NK-92 treated with Interleukin-12 subunit alpha and Interleukin-12 subunit beta, amount 100 ng/mL, for 24 hours (cell line): ENCODE data around the gene CHST9.
"Not testable (repeated sequence)": the region's sequence is repeated elsewhere in the genome, so short reads cannot be mapped to it uniquely, and the experiment has no call there.

Source experiments
- DNase-seq: peaks from one replicate; lab custom pipeline; 2025; lab: John Stamatoyannopoulos, UW

CHST9 gene

DNA sequence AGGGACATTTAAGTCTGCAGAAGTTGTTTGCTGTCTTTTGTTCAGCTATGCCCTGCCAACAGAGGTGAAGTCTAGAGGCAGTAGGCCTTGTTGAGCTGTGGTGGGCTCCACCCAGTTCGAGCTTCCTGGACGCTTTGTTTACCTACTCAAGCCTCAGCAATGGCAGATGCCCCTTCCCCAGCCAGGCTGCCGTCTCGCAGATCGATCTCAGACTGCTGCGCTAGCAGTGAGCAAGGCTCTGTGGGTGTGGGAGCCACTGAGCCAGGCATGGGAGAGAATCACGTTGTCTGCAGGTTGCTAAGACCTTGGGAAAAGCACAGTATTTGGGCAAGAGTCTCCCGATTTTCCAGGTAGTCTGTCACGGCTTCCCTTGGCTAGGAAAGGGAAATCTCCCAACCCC is 91.8 kb downstream of the CHST9 start:
- not testable (repeated sequence) for DNase-seq

DNA sequence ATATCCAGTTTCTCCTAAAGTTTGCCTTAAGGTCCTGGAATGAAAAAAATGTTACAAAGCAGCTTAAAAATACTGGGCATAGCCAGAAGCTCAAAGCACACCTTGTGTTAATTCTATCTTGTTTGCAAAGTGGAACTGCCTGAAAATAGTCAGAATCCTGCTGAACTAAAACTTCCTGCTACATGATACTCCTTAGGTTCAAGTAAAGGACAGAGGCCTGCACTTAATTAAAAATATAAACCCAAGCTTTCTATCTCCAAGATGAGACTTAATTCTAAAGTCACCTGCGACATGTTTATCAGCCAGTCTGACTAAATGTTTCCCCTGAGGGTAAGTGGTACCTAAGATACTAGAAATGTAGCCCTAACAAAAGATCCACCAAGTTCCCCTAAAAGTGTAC is 103.4 kb downstream of the CHST9 start:
- DNase-seq: no peak

- no peak for DNase-seq
Observed at GRCh38 chr18:27075828-27076227, 109.3 kb downstream of the CHST9 start.

GRCh38 chr18:27073404-27073830 is 111.7 kb downstream of the CHST9 start:
- no peak for DNase-seq

DNA sequence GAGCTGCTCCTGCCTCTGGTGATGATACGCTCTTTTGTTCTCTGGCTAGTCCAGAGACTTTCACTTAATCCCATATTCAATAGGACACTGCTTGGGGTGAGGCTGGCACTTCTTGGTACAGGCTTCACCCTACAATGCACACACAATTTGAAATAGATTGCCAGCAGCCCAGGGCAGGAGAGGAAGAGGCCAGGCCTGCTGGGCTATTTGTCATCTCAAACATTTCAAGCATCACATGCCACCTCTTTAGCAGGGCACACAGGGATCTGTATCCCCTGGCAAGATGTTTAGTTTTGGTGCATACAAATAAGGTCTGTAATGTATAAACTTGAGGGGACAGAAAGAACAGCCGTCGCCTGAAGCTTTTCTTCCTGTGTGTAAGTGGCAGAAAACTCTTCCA is 120.4 kb downstream of the CHST9 start:
- DNase-seq: no peak

DNA sequence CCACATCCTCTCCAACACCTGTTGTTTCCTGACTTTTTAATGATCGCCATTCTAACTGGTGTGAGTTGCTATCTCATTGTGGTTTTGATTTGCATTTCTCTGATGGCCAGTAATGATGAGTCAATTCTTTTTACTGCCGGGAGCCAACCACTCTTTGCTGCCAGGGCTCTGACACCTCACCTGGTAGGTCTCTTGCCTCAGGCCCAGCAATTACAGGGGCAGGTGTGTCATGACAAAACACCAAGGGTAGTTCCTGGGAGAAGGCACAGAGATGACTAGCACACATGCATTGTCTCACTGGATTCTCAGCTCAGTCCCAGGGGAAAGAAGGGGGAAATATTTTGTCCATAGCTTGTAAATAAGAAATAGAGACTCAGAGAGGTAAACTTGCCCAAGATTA is 122.3 kb downstream of the CHST9 start:
- DNase-seq: no peak

- no peak for DNase-seq
Observed at GRCh38 chr18:27061488-27062095, 123.5 kb downstream of the CHST9 start.

DNA sequence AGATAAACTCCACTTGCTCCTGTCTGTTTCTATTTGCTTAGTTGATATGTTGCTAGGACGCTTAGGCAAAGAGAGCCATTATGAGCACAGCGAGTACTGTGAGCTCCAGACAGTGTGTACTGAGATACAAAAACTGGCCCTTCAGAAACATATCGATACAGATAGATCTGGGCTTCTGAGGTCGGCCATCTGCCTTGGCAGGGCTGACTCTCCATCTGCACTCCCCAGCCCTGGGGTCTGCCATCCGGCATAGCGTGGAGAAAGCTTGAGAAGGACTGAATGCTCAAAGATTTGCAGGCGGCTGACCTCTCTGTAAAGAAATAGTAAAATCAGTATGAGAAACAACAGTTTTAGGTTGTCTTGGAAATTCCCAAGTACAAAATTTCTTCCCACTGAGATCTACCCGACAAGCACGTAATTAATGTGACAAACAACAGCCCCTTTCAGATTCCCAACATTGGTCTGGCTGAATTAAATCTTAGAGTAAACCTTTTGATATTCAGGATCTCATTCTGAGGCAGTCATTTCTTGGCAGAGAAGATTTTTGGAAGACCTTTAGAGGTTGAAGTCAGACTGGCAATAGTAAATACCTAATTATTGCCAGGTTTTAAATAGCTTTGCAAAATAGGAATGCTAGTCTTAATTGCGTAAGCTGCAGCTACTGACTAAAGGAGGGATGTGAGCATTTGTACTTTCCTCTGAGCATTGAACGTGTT is 127.4 kb downstream of the CHST9 start:
- DNase-seq: no peak

GRCh38 chr18:27054926-27055325 is 130.2 kb downstream of the CHST9 start:
- DNase-seq: no peak

DNA sequence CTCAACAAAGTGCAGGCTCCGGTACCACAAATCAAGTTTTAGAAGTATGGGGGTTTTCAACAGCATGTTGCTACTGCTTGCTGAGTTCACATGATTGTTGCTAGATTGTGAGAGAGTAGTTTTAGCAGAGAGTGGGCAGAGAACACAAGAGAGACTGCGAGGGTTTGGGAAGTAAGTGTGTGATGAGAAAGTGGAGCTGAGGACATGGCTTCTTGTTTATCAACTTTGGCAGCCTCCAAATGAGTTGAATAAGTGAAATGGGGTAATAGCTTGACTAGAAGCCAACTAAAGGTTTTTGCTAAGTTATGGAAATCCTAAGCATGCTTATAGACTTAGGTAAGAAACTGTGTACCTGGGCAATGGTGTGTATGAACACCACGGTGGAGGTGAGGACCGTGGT is 135.1 kb downstream of the CHST9 start:
- DNase-seq: no peak

GRCh38 chr18:27045342-27045741 is 139.8 kb downstream of the CHST9 start:
- DNase-seq: no peak

DNA sequence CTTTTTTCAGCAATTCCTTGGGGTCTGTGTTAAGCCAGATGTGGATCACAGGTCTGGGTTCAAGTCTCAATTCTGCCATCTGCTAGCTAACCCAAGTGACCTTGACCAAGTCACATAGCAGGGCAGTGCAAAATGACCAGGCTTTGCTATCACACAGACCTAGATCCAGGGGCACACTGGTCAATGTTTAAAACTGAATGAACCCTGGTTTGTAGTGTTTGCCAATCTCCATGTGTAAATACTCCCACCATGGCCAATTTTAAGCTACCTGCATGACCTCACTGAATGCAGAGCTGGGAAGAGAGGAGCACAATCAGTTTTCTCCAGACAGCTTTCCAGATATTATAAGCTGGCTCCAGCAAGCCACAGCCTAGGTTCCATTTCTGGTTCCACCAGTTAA is 142.9 kb downstream of the CHST9 start:
- DNase-seq: no peak

GRCh38 chr18:27040796-27041195 is 144.3 kb downstream of the CHST9 start:
- DNase-seq: no peak

- no peak for DNase-seq
Observed at GRCh38 chr18:27033722-27034121, 151.4 kb downstream of the CHST9 start.

GRCh38 chr18:27030421-27030820 is 154.7 kb downstream of the CHST9 start:
- no peak for DNase-seq

DNA sequence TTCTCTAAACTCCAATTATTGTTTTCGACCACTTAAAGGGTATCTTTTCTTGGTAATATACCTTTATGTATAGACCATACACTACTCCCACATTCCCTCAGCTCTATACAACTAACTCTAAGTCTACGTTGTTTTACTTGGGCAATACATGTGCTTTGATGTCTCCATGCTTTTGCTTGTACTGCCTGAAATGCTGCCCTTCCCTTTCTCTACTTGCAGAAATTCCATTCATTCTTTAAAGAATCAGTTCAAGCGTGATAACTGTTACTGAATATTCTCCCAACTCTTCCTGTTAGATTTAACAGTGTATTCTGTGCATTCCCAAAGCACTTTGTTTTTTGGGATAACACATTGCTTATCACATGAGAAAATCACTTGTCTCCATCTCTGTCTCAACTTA is 162.6 kb downstream of the CHST9 start:
- DNase-seq: no peak

DNA sequence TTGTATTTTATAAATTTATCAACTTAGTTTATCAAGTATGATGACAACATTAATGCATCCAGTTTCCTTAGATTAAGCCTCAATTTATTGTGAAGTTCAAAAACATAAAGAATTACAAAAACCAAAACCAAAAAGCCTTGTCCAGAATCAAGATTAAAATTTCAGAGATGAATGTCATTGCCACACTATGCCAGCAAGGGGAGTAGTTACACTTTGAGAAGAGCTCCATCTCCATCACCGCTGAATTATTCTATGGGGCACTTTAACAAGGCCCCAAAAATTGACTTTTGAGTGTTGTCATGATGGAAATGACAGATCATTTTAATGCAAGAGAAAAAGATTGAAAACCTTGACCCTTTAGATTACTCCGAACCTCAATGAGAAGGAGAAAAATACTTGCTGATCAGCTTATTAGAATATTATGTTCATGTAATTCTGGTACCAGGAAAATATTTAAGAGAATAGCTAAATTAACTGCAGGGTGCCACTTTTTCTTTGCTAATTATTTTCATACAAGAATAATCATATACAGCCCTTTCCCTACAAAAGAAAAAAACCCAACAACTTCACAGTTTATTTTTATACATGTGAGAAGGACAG is 167.1 kb downstream of the CHST9 start:
- DNase-seq: no peak

DNA sequence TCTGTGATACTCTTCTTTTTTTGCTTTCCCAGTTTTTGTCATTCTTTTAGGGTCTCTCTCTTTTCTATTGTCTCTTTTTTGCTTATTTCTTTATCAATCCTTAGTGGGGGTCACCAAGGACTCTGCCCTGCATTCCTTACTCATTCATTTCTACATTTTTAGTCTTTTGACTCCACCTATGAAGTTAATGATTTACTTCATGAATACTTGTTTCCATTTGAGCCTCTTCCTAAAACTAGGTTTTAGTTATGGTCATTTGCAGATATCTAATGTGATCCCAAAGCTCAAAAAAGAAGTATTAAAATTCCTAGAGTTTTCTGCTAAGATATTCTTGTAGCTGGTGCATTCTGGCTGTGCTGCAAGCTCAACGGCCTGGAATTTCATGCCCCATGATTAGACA is 170.3 kb downstream of the CHST9 start:
- DNase-seq: no peak

- DNase-seq: no peak
Observed at GRCh38 chr18:27010784-27011183, 174.3 kb downstream of the CHST9 start.

DNA sequence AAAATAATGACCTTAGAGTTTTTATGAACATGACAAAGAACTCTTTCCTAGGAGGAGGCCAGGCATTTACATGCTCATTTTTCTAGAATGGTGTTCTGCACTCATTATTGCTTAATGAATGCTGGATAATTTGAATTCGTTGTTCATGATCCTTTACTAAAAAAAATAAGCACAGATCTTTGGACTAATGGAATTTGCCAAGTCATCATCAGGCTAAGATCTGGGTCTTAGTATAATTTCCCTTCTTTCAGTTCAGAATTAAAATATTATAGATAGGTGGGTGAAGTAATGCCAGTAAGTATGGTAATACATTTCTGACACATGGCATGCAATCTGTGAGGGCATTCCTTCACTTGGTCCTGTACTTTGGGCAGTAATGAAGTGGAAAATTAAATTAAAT is 175.8 kb downstream of the CHST9 start:
- no peak for DNase-seq

DNA sequence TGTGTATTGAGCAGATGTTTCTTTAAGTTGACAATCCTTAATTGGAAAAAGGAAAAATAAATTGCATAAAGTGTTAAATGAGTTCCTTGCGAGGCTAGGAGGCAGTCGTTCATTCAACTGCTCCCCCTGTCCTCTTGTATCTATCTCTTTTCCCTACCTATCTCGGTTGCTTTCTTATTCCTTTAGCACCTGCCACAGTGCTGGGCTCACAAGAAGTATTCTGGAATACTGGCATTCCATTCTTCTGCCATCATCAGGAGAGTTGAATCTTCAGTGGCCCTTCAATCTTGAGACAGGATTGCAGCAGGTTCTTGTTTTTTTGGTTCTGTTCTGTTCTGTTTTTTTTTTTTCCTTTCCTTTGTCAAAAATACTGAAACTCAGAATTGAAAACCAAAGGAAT is 176.5 kb downstream of the CHST9 start:
- DNase-seq: no peak

DNA sequence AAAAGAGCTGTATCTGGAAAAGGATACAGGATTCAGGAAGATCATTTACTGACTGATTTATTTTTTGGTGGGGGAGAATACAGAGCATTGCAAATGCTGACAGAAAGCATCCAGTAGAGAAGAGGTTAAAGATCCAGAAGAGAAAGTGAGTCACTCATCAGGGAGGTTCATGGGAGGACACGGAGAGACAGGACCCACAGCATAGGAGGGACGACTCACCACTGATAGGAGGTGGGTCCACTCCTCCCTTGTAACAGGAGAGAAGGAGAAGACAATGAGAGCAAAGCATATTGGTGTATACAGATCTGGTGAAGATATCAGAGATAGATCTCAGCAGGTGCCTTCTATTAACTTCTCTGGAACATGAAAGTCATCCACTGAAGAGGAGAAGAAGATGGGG is 177.2 kb downstream of the CHST9 start:
- no peak for DNase-seq

DNA sequence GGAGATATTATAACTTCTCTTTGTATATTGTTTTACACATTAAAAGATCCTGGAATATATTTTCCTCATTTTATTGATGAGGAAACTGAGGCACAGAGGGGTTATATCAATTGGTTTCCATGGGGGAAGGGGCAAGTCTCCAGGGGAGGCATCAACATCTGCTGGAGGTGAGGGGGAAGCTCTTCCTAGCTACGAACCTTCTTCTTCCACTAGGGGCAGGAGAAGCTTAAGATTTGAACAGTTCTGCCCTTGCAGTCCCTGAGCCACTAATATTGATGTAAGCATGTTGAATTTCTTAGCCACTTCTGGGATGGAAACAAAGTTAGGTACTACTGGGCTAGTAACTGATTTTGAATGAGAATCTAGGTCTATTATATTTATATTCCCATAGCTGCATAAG is 179.5 kb downstream of the CHST9 start:
- DNase-seq: no peak
